ENCODE measurements around the gene LTBP1.
A peak's percentile ranks its signal among the peaks of the same experiment; 100 is the strongest.
"Not testable (repeated sequence)": the region's sequence is repeated elsewhere in the genome, so short reads cannot be mapped to it uniquely, and the experiment has no call there.

LTBP1 gene

GRCh38 chr2:33441235-33441810, 494.6 kb downstream of the LTBP1 start:
- Mint-ChIP-seq H3K4me1 (peaks cover 16% of the 10 kb centered on the region), H3K9me3 (no peaks in the 10 kb centered on the region), H3K4me3 (no peak overlapping the region), H3K27ac (peak overlapping the region in 2 of 3 experiments; percentile 56 to 57), H3K27me3 (ENCODE audit: low read depth) (peaks cover 8% of the 10 kb centered on the region), H3K36me3 (ENCODE audit: low read depth) (no peaks in the 10 kb centered on the region)
- peak; percentile 62 to 72 (median 67) for TF ChIP-seq CTCF (IDR thresholded peaks at IDR 0.05; ENCODE audit: unreplicated experiment in 3 of 3)

- H3K4me3 Mint-ChIP-seq; H3K36me3 Mint-ChIP-seq (ENCODE audit: low read depth); H3K9me3 Mint-ChIP-seq; H3K27me3 Mint-ChIP-seq (ENCODE audit: low read depth): not testable (repeated sequence)
- Mint-ChIP-seq H3K27ac (peak overlapping the region in 1 of 3 experiments; percentile 46), H3K4me1 (peaks cover 16% of the 10 kb centered on the region)
These were observed 495.3 kb downstream of the LTBP1 start for GRCh38 chr2:33442052-33442451.

- peaks cover 16% of the 10 kb centered on the region for H3K4me1 Mint-ChIP-seq
- peak overlapping the region in 1 of 3 experiments; percentile 46 for H3K27ac Mint-ChIP-seq
- TF ChIP-seq CTCF (IDR thresholded peaks at IDR 0.05; ENCODE audit: unreplicated experiment in 3 of 3), result no peak
- H3K4me3 Mint-ChIP-seq, result no peak overlapping the region
- H3K27me3 Mint-ChIP-seq (ENCODE audit: low read depth), result peaks cover 8% of the 10 kb centered on the region
- no peaks in the 10 kb centered on the region for H3K9me3 Mint-ChIP-seq
- no peaks in the 10 kb centered on the region for H3K36me3 Mint-ChIP-seq (ENCODE audit: low read depth)
These were observed 495.9 kb downstream of the LTBP1 start for GRCh38 chr2:33442528-33443079.

GRCh38 chr2:33443274-33443829, 496.6 kb downstream of the LTBP1 start:
- Mint-ChIP-seq H3K36me3 (ENCODE audit: low read depth) (no peaks in the 10 kb centered on the region), H3K27me3 (ENCODE audit: low read depth) (peaks cover 8% of the 10 kb centered on the region), H3K9me3 (no peaks in the 10 kb centered on the region), H3K4me3 (no peak overlapping the region), H3K4me1 (peaks cover 16% of the 10 kb centered on the region), H3K27ac (peak overlapping the region in 1 of 3 experiments; percentile 46)
- no peak for TF ChIP-seq CTCF (IDR thresholded peaks at IDR 0.05; ENCODE audit: unreplicated experiment in 3 of 3)

GRCh38 chr2:33444967-33445366, 498.2 kb downstream of the LTBP1 start:
- peaks cover 16% of the 10 kb centered on the region for H3K4me1 Mint-ChIP-seq
- peaks cover 4% of the 10 kb centered on the region for H3K27me3 Mint-ChIP-seq (ENCODE audit: low read depth)
- H3K4me3 Mint-ChIP-seq, result no peak overlapping the region
- H3K36me3 Mint-ChIP-seq (ENCODE audit: low read depth), result no peaks in the 10 kb centered on the region
- TF ChIP-seq CTCF (IDR thresholded peaks at IDR 0.05; ENCODE audit: unreplicated experiment in 3 of 3), result no peak
- peak overlapping the region in 1 of 3 experiments; percentile 12 for H3K27ac Mint-ChIP-seq
- no peaks in the 10 kb centered on the region for H3K9me3 Mint-ChIP-seq

GRCh38 chr2:33448220-33448899, 501.6 kb downstream of the LTBP1 start:
- no peak for TF ChIP-seq CTCF (IDR thresholded peaks at IDR 0.05; ENCODE audit: unreplicated experiment in 3 of 3)
- H3K27ac Mint-ChIP-seq, result no peak overlapping the region
- no peak overlapping the region for H3K4me3 Mint-ChIP-seq

More at GRCh38 chr2:33448220-33448899, 501.6 kb downstream of the LTBP1 start:
- Mint-ChIP-seq H3K27me3 (ENCODE audit: low read depth) (no peaks in the 10 kb centered on the region), H3K4me1 (peaks cover 7% of the 10 kb centered on the region), H3K36me3 (ENCODE audit: low read depth) (no peaks in the 10 kb centered on the region), H3K9me3 (peaks cover 15% of the 10 kb centered on the region)

Data from nephron (organoid).